Measurements from ENCODE around the gene WNT2B. TPM values are rescaled to one million over a fixed set of nuclear protein-coding genes. Genes with fewer than 3 reads are reported as not detected.

The WNT2B gene
- total RNA-seq, 2 donors from 2014 or later: 4.0 to 4.7 TPM

DNA sequence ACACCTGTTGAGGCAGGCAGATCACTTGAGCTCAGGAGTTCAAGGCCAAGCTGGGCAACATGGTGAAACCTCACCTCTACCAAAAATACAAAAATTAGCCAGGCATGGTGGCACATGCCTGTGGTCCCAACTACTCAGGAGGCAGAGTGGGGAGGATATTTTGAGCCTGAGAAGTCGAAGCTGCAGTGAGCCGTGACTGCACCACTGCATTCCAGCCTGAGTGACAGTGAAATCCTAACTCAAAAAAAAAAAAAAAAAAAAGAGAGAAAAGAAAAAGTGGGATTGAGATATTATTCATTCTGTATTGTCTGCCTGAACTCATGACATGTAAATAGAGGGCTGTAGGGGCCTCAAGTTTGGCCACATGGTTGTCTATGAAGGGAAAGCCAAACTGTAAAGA is 37.3 kb downstream of the WNT2B start:
- intact Hi-C loops (cut with DNase I): no loop called here
- ATAC-seq (no peak), DNase-seq (no peak)

DNA sequence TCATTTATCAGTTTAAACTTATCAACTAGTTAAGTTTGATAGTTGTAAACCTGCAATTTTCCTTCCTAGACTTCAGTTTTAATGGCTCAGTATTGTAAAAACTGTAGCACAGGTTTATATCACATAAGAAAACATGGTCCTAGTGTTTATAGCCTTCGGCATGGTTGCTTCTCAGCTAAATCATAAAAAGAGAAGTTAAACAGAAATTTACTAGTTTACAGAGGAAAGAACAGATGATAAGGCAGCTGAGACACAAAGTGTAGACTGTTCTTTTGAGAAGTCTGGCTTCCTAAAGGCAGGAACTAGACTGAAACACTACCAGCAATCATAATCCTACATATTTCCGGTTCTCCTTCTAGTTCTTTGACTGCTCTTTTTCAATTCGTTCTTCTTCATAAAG is 39.8 kb downstream of the WNT2B start:
- intact Hi-C loops (cut with DNase I): no loop called here
- ATAC-seq (no peak), DNase-seq (no peak)

DNA sequence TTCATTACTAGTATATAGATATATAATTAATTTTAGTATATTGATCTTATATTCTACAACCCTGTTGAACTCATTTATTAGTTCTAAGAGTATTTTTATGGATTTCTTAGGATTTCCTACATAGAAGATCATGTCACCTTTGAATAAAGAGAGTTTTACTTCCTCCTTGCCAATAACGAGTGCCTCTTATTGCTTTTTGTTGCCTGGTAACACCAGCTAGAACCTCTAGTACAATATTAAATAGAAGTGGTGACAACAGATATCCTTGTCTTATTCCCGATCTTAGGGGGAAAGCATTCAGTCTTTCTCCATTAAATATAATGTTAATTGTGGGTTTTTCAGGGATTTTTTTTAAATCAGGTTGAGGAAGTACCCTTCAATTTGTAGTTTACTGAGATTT is 40.8 kb downstream of the WNT2B start:
- DNase-seq (no peak), ATAC-seq (no peak)
- intact Hi-C loops (cut with DNase I): no loop called here

DNA sequence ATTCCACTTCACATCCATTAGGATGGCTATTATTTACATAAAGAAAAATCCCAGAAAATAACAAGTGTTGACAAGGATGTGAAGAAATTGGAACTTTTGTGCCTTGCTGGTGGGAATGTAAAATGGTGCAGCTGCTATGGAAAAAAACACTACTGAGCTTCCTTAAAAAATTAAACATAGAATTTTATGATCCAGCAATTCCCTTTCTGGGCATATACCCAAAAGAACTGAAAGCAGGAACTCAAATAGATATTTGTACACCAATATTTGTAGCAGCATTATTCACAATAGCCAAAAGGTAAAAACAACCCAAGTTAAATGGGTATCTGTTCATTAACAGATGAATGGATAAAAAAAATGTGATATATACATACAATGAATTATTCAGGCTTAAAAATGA is 45.6 kb downstream of the WNT2B start:
- intact Hi-C loops (cut with DNase I): no loop called here

DNA sequence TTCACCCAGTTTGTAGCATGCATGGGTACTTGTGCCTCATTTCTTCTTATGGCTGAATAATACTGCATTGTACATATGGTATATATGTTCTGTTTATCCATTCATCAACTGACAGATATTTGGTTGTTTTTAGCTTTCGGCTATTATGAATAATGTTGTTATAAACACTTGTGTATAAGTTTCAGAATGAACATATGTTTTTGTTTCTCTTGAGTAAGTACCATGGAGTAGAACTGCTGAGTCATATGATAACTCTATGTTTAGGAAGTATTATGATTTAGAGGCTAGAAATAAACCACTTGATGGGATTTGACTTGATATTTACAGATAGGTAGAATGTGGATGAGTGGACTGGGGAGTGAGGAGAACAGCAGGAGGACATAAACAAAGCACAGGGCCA is 48.6 kb downstream of the WNT2B start:
- ATAC-seq (no peak), DNase-seq (no peak)
- intact Hi-C loops (cut with DNase I): no loop called here

More for the DNA sequence above, 45.6 kb downstream of the WNT2B start:
- DNase-seq (no peak), ATAC-seq (no peak)

DNA sequence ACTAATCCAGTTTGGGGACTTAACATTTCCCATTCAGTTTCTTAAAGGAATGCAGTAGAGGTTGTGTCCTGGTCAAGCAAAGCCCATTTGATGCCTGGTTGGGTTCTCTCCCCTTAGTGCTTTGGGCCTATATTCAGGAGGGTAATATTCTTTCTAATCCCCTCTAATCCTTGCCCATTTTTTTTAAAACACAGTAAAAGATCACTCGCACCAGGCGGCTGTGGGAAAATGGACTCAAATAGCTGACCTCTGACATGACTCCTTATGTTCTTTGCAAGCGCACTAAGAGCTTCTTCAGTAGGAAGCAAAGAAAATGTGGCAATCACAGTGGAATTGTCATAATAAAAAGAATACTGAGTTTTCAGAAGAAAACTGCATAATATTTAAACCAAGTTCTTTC is 49.9 kb downstream of the WNT2B start:
- intact Hi-C loops (cut with DNase I): no loop called here
- DNase-seq (no peak), ATAC-seq (no peak)

DNA sequence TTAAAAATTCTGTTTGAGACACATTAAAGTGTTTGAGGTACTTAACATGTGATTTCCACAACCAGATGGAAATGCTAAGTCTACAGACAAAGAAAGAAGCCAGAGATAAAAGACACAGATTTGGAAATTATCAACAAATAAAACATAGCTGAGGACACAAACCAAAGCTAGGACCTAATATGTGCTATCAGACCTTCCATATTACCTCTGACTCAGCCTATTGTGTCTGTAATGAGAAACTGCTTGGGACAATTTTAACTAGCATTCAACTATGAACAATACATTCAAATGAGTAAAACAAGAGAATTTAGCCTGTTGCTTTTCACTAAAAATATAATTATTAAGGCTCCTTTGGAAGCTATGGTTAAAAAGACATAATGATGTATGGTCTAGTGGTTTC is 54.6 kb downstream of the WNT2B start:
- intact Hi-C loops (cut with DNase I): no loop called here
- ATAC-seq (no peak), DNase-seq (no peak)

DNA sequence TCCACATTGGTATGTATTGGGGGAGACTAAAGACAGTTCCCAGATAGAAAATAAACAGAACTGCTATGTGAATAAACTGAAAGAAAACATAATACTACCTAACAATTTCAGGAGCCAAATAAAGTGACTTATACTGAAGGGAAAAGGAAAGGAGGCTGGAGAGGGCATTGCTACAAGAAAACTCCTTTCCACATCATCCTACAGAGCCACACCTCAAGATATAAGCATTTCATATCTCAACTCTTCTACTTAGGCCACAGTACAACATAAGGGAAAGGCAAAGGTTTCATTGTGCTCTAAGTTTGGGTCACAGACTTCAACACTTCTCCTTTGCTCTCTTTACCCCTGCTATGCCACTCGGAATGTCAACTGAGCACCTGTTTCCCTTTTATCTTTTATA is 55.3 kb downstream of the WNT2B start:
- intact Hi-C loops (cut with DNase I): no loop called here
- DNase-seq (no peak), ATAC-seq (no peak)

DNA sequence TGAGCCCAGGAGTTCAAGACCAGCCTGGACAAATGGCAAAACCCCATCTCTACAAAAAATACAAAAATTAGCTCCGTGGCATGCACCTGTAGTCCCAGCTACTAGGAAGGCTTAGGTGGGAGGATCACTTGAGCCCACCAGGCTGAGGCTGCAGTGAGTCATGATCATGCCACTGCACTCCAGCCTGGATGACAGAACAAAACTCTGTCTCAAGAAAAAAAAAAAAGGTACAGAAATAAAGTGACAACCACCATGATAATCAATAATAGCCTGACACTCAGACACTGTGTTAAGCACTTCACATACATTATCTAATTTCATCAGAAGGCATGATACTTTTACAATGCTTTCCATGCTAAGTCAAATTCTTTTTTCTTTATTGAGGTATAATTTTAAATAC is 57.0 kb downstream of the WNT2B start:
- DNase-seq (no peak), ATAC-seq (no peak)
- intact Hi-C loops (cut with DNase I): no loop called here

DNA sequence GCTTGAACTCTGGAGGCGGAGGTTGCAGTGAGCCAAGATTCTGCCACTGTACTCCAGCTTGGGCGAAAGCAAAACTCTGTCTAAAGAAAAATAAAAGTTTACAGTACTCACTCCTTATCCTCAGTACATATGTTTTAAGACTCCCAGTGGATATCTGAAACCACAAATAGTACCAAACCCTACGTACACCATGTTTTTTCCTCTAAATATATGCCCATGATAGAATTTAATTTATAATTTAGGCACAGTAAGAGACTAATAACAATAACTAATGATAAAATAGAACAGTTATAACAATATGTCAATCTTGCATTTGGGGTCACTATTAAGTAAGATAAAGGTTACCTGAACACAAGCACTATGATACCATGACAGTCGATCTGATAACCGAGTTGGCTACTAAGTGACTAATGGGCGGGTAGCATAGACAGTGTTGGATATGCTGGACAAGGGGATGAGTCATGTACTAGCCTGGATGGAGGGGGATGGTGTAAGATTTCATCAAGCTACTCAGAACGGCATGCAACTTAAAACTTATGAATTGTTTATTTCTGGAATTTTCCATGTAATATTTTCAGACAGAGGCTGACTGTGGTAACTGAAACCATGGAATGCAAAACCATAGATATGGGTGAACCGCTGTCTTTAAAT is 66.5 kb downstream of the WNT2B start:
- intact Hi-C loops (cut with DNase I): no loop called here
- ATAC-seq (peak in 1 of 2 donors; percentile 89), DNase-seq (no peak)

DNA sequence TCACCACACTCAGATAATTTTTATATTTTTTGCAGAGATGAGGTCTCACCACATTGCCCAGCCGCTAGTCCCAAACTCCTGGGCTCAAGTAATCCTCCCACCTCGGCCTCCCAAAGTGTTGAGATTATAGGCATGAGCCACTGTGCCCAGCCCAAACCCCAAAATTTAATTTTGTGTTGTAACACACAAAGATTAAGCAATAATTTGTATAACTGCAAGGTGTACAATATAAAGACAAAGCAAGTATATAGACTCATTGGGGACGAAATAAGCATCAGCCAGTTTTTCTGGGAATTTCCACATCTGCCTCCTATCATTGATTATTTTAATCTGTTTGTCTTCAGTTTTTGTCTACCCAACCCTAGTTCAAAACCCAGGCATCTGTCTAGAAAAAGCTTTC is 67.5 kb downstream of the WNT2B start:
- intact Hi-C loops (cut with DNase I): no loop called here
- DNase-seq: no peak
- no peak for ATAC-seq

Small RNA genes within 50 kb of the gene (microRNA-seq; reads per million reads assigned to microRNA genes)
- gene MIR4256: 0 reads per million in 2 donors

Other genes starting within 250 kb of the WNT2B start
- 10 to 100 TPM; 17.1 to 24.3 TPM for gene CTTNBP2NL, start 112.8 kb upstream of the WNT2B start, total RNA-seq
- 10 to 100 TPM; 13.9 to 14.2 TPM for gene ST7L, start 110.2 kb downstream of the WNT2B start, total RNA-seq
- 10 to 100 TPM; 48.1 to 59.9 TPM for gene CAPZA1, start 110.9 kb downstream of the WNT2B start, total RNA-seq
- gene MOV10, start 165.7 kb downstream of the WNT2B start, total RNA-seq: 10 to 100 TPM; 15.9 to 20.3 TPM
- gene RHOC, start 198.2 kb downstream of the WNT2B start, total RNA-seq: 100 to 1,000 TPM; 146 to 235 TPM
- gene PPM1J, start 206.4 kb downstream of the WNT2B start, total RNA-seq: 1 to 10 TPM; 4.9 to 5.1 TPM